Measurements from ENCODE around the gene AADAC.
"Not testable (repeated sequence)": the region's sequence is repeated elsewhere in the genome, so short reads cannot be mapped to it uniquely, and the experiment has no call there.

AADAC gene

GRCh38 chr3:151813799-151814198 lies at the start of gene AADAC:
Gene AADAC, plus strand, starts transcription at chr3:151814116. Its CDS starts 47 bp downstream, at chr3:151814163.
- FAIRE-seq: no peak

- FAIRE-seq: not testable (repeated sequence)
Observed at GRCh38 chr3:151764699-151765098, 49.2 kb upstream of the AADAC start.

GRCh38 chr3:151765685-151766084 lies 48.2 kb upstream of the AADAC start:
- no peak for FAIRE-seq

- no peak for FAIRE-seq
Observed at GRCh38 chr3:151766454-151766853, 47.5 kb upstream of the AADAC start.

- no peak for FAIRE-seq
Observed at GRCh38 chr3:151768393-151768930, 45.5 kb upstream of the AADAC start.

- no peak for FAIRE-seq
Observed at GRCh38 chr3:151769175-151769574, 44.7 kb upstream of the AADAC start.

GRCh38 chr3:151770956-151771355 lies 43.0 kb upstream of the AADAC start:
- FAIRE-seq: no peak

GRCh38 chr3:151772825-151773480 lies 41.0 kb upstream of the AADAC start:
- FAIRE-seq: no peak

GRCh38 chr3:151774235-151774634 lies 39.7 kb upstream of the AADAC start:
- FAIRE-seq: no peak

GRCh38 chr3:151774910-151775309 lies 39.0 kb upstream of the AADAC start:
- no peak for FAIRE-seq

GRCh38 chr3:151775314-151776258 lies 38.3 kb upstream of the AADAC start:
- FAIRE-seq: no peak

- no peak for FAIRE-seq
Observed at GRCh38 chr3:151776259-151776740, 37.6 kb upstream of the AADAC start.

GRCh38 chr3:151777880-151778279 lies 36.0 kb upstream of the AADAC start:
- FAIRE-seq: no peak

- FAIRE-seq: no peak
Observed at GRCh38 chr3:151787626-151788025, 26.3 kb upstream of the AADAC start.

GRCh38 chr3:151788401-151788800 lies 25.5 kb upstream of the AADAC start:
- FAIRE-seq: no peak

- no peak for FAIRE-seq
Observed at GRCh38 chr3:151789853-151790463, 24.0 kb upstream of the AADAC start.

- FAIRE-seq: not testable (repeated sequence)
Observed at GRCh38 chr3:151790763-151791162, 23.2 kb upstream of the AADAC start.

GRCh38 chr3:151792411-151792810 lies 21.5 kb upstream of the AADAC start:
- FAIRE-seq: no peak

- FAIRE-seq: no peak
Observed at GRCh38 chr3:151793636-151794035, 20.3 kb upstream of the AADAC start.

GRCh38 chr3:151794080-151794479 lies 19.8 kb upstream of the AADAC start:
- FAIRE-seq: no peak

GRCh38 chr3:151795276-151795675 lies 18.6 kb upstream of the AADAC start:
- no peak for FAIRE-seq

GRCh38 chr3:151796105-151796680 lies 17.7 kb upstream of the AADAC start:
- no peak for FAIRE-seq

- no peak for FAIRE-seq
Observed at GRCh38 chr3:151798466-151798865, 15.4 kb upstream of the AADAC start.

Data from TTC549 (cell line).